K562 (cell line): ENCODE measurements around the gene E2F2. TPM values are rescaled to one million over a fixed set of nuclear protein-coding genes. Genes with fewer than 3 reads are reported as not detected.
A peak's percentile ranks its signal among the peaks of the same experiment; 100 is the strongest.

Source experiments
- CCNT2 ChIP-seq: IDR thresholded peaks from 2 replicates; pipeline ENCODE4 v1.6.1; 2011; ENCODE audit warnings: borderline replicate concordance, low read depth, mild to moderate bottlenecking, moderate library complexity, mixed read lengths, low read length; ENCODE audit not compliant: insufficient read length; ENCODE audit errors: extremely low read depth
- EGR1 ChIP-seq: fragments of 450-650 bp; conservative IDR thresholded peaks from 2 replicates; pipeline ENCODE4 v1.6.1; 2017; ENCODE audit warnings: mild to moderate bottlenecking
- EHMT2 ChIP-seq: fragments of 450-650 bp; IDR thresholded peaks from 2 replicates; pipeline ENCODE4 v1.6.1; 2018; ENCODE audit warnings: antibody characterized with exemption
- FOXO4 ChIP-seq: fragments of 450-650 bp; formaldehyde crosslinking; IDR thresholded peaks from 2 replicates; pipeline ENCODE4 v1.4.0; 2020; ENCODE audit warnings: mild to moderate bottlenecking, moderate library complexity
- HMG20A ChIP-seq: fragments of 450-650 bp; formaldehyde crosslinking; conservative IDR thresholded peaks from 2 replicates; pipeline ENCODE4 v1.4.0; 2020; ENCODE audit warnings: mild to moderate bottlenecking, mixed read lengths
- HNRNPK ChIP-seq: fragments of 200-400 bp; formaldehyde crosslinking; IDR thresholded peaks from one replicate; pipeline ENCODE4 v1.6.1; 2018; ENCODE audit warnings: mild to moderate bottlenecking, low read depth, low read length; ENCODE audit not compliant: poor library complexity, severe bottlenecking
- ILK ChIP-seq: fragments of 450-650 bp; IDR thresholded peaks from 2 replicates; pipeline ENCODE4 v1.6.1; 2016; ENCODE audit warnings: missing genetic modification characterization, low read depth, mild to moderate bottlenecking, missing compliant biosample characterization, moderate library complexity, borderline replicate concordance
- MED1 ChIP-seq: sonication (generic); formaldehyde crosslinking; IDR thresholded peaks from 2 replicates; pipeline ENCODE4 v1.8.1; 2023; ENCODE audit warnings: missing genetic modification reagents, borderline replicate concordance
- MTA2 ChIP-seq: fragments of 450-650 bp; IDR thresholded peaks from 2 replicates; pipeline ENCODE4 v1.6.1; 2016; ENCODE audit warnings: low read depth
- NCOA1 ChIP-seq: fragments of 450-650 bp; IDR thresholded peaks from 2 replicates; pipeline ENCODE4 v1.6.1; 2016; ENCODE audit warnings: low read depth
- NELFE ChIP-seq: IDR thresholded peaks from 2 replicates; pipeline ENCODE4 v1.6.1; 2011; ENCODE audit warnings: mild to moderate bottlenecking; ENCODE audit not compliant: insufficient read depth, insufficient read length
- POLR2AphosphoS5 ChIP-seq: IDR thresholded peaks from 2 replicates; pipeline ENCODE4 v1.6.1; 2011; ENCODE audit warnings: mild to moderate bottlenecking, low read depth, low read length, moderate library complexity; ENCODE audit not compliant: control insufficient read depth, insufficient read depth
- POLR2H ChIP-seq: IDR thresholded peaks from 2 replicates; pipeline ENCODE4 v1.6.1; 2016; ENCODE audit warnings: missing genetic modification characterization, low read depth, mild to moderate bottlenecking, control low read depth, missing compliant biosample characterization, moderate library complexity
- PRMT5 ChIP-seq: sonication (generic); formaldehyde crosslinking; IDR thresholded peaks from 2 replicates; pipeline ENCODE4 v1.5.0; 2020; ENCODE audit warnings: missing genetic modification reagents
- RBM25 ChIP-seq: fragments of 200-400 bp; formaldehyde crosslinking; IDR thresholded peaks from 2 replicates; pipeline ENCODE4 v1.6.1; 2018; ENCODE audit warnings: low read length, low read depth, moderate library complexity; ENCODE audit not compliant: severe bottlenecking
- TOE1 ChIP-seq, 2 experiments: fragments of 450-650 bp in 1 of 2; sonication (generic) in 1 of 2; formaldehyde crosslinking in 1 of 2; IDR thresholded peaks; 2 replicates each; pipeline versions ENCODE4 v1.7.1 to v1.8.0; 2016 to 2022; ENCODE audit warnings: borderline replicate concordance in 2 of 2, mild to moderate bottlenecking in 2 of 2, antibody characterized with exemption in 1 of 2, inconsistent platforms in 1 of 2, low read depth in 1 of 2, missing genetic modification reagents in 1 of 2, moderate library complexity in 1 of 2
- polyA plus RNA-seq, 8 experiments: library from polyadenylated mRNA; depleted of rRNA in 4 of 8; stranded (reverse) in 5 of 8; unstranded in 3 of 8; fragments of >200 nt; fragmentation: Nextera tagmentation in 2 of 8; fragmentation: Illumina TruSeq in 1 of 8; extraction: Ambion mirVana in 2 of 8; extraction: Trizol in 1 of 8; gene quantifications; 2 replicates each; pipeline versions ENCODE4 v1.2.1 to v1.2.3, GENCODE V29; 2011 to 2014; ENCODE audit warnings: inconsistent platforms in 1 of 8, missing spikeins in 1 of 8
- total RNA-seq, 7 experiments: library from RNA; depleted of rRNA in 6 of 7; stranded (reverse); fragments of >200 nt in 6 of 7; fragmentation: Illumina TruSeq in 2 of 7; extraction: Trizol in 2 of 7; gene quantifications; 2 replicates each; pipeline versions ENCODE4 v1.2.1 to v1.2.3, GENCODE V29; 2011 to 2021; ENCODE audit warnings: low replicate concordance in 1 of 7
- TF ChIP-seq, protein P1 (sequence below): fragments of 200-800 bp; sonication (Bioruptor generic); IDR thresholded peaks from 2 replicates; pipeline ENCODE4 v1.6.1; 2017; ENCODE audit warnings: missing genetic modification characterization, missing compliant biosample characterization
- TF ChIP-seq, protein P2 (sequence below): fragments of 250-450 bp; sonication (Bioruptor Pico); IDR thresholded peaks from 2 replicates; pipeline ENCODE4 v1.4.0; 2020; ENCODE audit warnings: borderline replicate concordance
- TF ChIP-seq, protein P3 (sequence below): fragments of 250-450 bp; sonication (Bioruptor Pico); IDR thresholded peaks from 2 replicates; pipeline ENCODE4 v1.4.0; 2020; ENCODE audit warnings: mild to moderate bottlenecking, moderate library complexity

The E2F2 gene
- total and polyA plus RNA-seq, 9 of the 15 experiments (the other 6 are each of a cell fraction or from before 2014, with no cell fraction given), result 3.1 to 25.3 (median 11.4) TPM

DNA sequence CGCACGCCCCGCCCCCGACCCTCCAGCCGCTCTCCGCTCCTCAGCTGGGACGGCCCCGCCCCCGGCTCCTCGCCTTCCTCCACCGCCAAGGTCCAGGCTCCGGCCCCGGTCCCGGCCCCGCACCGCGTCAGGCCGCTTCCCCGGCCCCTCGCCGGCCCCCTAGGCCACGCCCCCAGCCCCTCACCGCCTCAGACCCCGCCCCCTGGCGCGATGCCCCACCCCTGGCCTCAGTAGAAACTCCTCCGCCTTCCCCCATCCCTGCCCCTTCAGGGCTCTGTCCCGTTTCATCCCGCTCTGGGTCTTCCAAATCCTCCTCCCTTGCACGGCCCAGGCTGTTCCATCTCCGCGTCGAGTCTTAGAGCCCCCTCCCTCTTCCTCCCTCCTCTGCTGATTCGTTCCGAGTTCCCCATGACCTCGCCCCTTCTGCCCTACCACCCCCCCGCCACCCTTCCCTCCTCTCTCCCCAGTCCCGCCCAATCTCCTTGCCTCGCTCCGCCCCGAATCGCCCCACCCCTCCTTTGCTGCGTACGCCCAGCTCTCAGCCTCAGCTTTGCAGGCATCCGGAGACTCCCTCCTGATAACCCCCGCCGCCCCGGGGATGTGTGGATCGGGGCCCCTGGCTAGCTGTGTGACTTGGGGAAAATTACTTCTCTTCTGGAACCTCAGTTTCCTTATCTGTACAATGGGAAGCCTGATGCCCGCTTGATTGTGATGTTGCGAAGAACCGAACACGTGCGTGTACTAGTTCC, 46.6 kb downstream of the E2F2 start (continued):
- TF ChIP-seq, protein P1, sequence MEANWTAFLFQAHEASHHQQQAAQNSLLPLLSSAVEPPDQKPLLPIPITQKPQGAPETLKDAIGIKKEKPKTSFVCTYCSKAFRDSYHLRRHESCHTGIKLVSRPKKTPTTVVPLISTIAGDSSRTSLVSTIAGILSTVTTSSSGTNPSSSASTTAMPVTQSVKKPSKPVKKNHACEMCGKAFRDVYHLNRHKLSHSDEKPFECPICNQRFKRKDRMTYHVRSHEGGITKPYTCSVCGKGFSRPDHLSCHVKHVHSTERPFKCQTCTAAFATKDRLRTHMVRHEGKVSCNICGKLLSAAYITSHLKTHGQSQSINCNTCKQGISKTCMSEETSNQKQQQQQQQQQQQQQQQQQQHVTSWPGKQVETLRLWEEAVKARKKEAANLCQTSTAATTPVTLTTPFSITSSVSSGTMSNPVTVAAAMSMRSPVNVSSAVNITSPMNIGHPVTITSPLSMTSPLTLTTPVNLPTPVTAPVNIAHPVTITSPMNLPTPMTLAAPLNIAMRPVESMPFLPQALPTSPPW, result peak; percentile 98
- TF ChIP-seq NELFE (no peak), ILK (tag) (no peak), HMG20A (CRISPR knock-in tag) (no peak), RBM25 (peak; percentile 96), CCNT2 (peak; percentile 45), EGR1 (no peak; the same call in 1 of the 2 replicates), MTA2 (0 out of 2 replicates have a peak, but pooled peaks have one; percentile 6), POLR2H (no peak), PRMT5 (no peak), HNRNPK (no peak), MED1 (CRISPR knock-in tag) (no peak), EHMT2 (0 out of 2 replicates have a peak, but pooled peaks have one; percentile 6), FOXO4 (no peak), NCOA1 (peak; percentile 44; the same call in 1 of the 2 replicates), POLR2AphosphoS5 (no peak), TOE1 (IDR thresholded peaks at IDR 0.05; ENCODE audit: borderline replicate concordance) (peak; percentile 70), TOE1 (CRISPR knock-in tag; IDR thresholded peaks at IDR 0.05; ENCODE audit: borderline replicate concordance, low read depth) (no peak)
- TF ChIP-seq, protein P2, sequence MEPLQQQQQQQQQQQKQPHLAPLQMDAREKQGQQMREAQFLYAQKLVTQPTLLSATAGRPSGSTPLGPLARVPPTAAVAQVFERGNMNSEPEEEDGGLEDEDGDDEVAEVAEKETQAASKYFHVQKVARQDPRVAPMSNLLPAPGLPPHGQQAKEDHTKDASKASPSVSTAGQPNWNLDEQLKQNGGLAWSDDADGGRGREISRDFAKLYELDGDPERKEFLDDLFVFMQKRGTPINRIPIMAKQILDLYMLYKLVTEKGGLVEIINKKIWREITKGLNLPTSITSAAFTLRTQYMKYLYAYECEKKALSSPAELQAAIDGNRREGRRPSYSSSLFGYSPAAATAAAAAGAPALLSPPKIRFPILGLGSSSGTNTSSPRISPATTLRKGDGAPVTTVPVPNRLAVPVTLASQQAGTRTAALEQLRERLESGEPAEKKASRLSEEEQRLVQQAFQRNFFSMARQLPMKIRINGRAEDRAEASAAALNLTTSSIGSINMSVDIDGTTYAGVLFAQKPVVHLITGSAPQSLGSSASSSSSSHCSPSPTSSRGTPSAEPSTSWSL (CRISPR knock-in tag), result no peak
- TF ChIP-seq, protein P3, sequence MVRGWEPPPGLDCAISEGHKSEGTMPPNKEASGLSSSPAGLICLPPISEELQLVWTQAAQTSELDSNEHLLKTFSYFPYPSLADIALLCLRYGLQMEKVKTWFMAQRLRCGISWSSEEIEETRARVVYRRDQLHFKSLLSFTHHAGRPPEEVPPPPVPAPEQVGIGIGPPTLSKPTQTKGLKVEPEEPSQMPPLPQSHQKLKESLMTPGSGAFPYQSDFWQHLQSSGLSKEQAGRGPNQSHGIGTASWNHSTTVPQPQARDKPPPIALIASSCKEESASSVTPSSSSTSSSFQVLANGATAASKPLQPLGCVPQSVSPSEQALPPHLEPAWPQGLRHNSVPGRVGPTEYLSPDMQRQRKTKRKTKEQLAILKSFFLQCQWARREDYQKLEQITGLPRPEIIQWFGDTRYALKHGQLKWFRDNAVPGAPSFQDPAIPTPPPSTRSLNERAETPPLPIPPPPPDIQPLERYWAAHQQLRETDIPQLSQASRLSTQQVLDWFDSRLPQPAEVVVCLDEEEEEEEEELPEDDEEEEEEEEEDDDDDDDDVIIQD, result no peak
